K562 (cell line): Measurements from ENCODE around the gene NXN. TPM values are rescaled to one million over a fixed set of nuclear protein-coding genes. Genes with fewer than 3 reads are reported as not detected.

Experiments
- ATAC-seq: fragments of 200-7000 bp; cut with Tn5 transposase; 3 replicates; pipeline ENCODE4 v1.9.1; 2020; ENCODE audit warnings: moderate library complexity
- BruUV-seq: library from RNA; stranded (reverse); fragments of 400-500 nt; replicated peaks from 2 replicates; lab custom pipeline; 2021; lab: Mats Ljungman, UMichigan
- CTCF ChIA-PET: fragments of 300-600 bp; formaldehyde crosslinking; extraction: SDS; loops from one replicate; lab custom pipeline; 2021; ENCODE audit warnings: low intra/inter-chr PET ratio; lab: Yijun Ruan, JAX
- POLR2A ChIA-PET: fragments of 300-600, 350-650 bp; sonication (Branson Sonifier 250); formaldehyde crosslinking; extraction: SDS; loops from one replicate; lab custom pipeline; 2021; ENCODE audit warnings: antibody characterized with exemption, inconsistent platforms; lab: Yijun Ruan, JAX
- DNase-seq, 4 experiments: peaks; one replicate each; pipeline versions ENCODE4 v3.0.0 to v3.0.0-alpha.2; 2011 to 2018; ENCODE audit warnings: low spot score in 3 of 4, mixed read lengths in 3 of 4; ENCODE audit errors: extremely low read depth in 1 of 4
- FAIRE-seq: peaks from 2 replicates; lab custom pipeline; 2011; peaks lifted over from hg19 to GRCh38; lab: Jason Lieb, UNC
- H2AFZ ChIP-seq: 2 replicates; pipeline ENCODE4 v1.6.0; 2011; ENCODE audit warnings: low read depth, low read length, control low read depth, inconsistent platforms
- H3K27ac ChIP-seq: fragments of 200-600 bp; 3 replicates; pipeline ENCODE4 v1.8.0; 2011; ENCODE audit warnings: low read depth, mild to moderate bottlenecking, control low read depth, inconsistent platforms, low read length, moderate library complexity, mixed read lengths; ENCODE audit errors: extremely low read depth
- H3K27me3 ChIP-seq, 2 experiments: fragments of 300-600 bp in 1 of 2; 2 replicates in 1 of 2; 3 replicates in 1 of 2; pipeline versions ENCODE4 v1.6.0 to v1.8.0; 2011; ENCODE audit warnings: inconsistent platforms in 2 of 2, low read length in 2 of 2, mild to moderate bottlenecking in 1 of 2, mixed read lengths in 1 of 2, moderate library complexity in 1 of 2; ENCODE audit not compliant: control insufficient read depth in 2 of 2, insufficient read depth in 2 of 2
- H3K36me3 ChIP-seq: fragments of 300-600 bp; 3 replicates; pipeline ENCODE4 v1.8.0; 2011; ENCODE audit warnings: mild to moderate bottlenecking, low read length, inconsistent platforms; ENCODE audit not compliant: control insufficient read depth, insufficient read depth
- H3K4me1 ChIP-seq, 2 experiments: fragments of 200-600 bp in 1 of 2; replicated peaks in 1 of 2; 2 replicates in 1 of 2; 3 replicates in 1 of 2; pipeline versions ENCODE4 v1.5.1 to v1.8.0; 2011; ENCODE audit warnings: inconsistent platforms in 2 of 2, low read length in 2 of 2, mild to moderate bottlenecking in 1 of 2, mixed read lengths in 1 of 2, moderate library complexity in 1 of 2; ENCODE audit not compliant: control insufficient read depth in 2 of 2, insufficient read depth in 2 of 2
- H3K4me2 ChIP-seq: 2 replicates; pipeline ENCODE4 v1.6.1; 2011; ENCODE audit warnings: low read length, control low read depth, inconsistent platforms, mixed read lengths; ENCODE audit not compliant: insufficient read depth
- H3K4me3 ChIP-seq: fragments of 200-600 bp; sonication (generic), shearing (Covaris generic); 2 replicates; pipeline ENCODE4 v1.5.1; 2016; ENCODE audit warnings: control low read depth, inconsistent platforms
- H3K79me2 ChIP-seq: fragments of 200-600 bp; 3 replicates; pipeline ENCODE4 v1.8.0; 2011; ENCODE audit warnings: low read length, inconsistent platforms; ENCODE audit not compliant: control insufficient read depth, insufficient read depth
- H3K9ac ChIP-seq, 2 experiments: 2 replicates each; pipeline versions ENCODE4 v1.6.0 to v1.6.1; 2011; ENCODE audit warnings: low read depth in 2 of 2, low read length in 2 of 2, control low read depth in 1 of 2, inconsistent platforms in 1 of 2, mild to moderate bottlenecking in 1 of 2, mixed read lengths in 1 of 2; ENCODE audit not compliant: insufficient read depth in 1 of 2
- H3K9me1 ChIP-seq: one replicate; pipeline ENCODE4 v1.6.0; 2011; ENCODE audit warnings: inconsistent platforms, mild to moderate bottlenecking, low read length, moderate library complexity; ENCODE audit not compliant: control insufficient read depth, insufficient read depth
- H3K9me3 ChIP-seq: replicated peaks from 2 replicates; pipeline ENCODE4 v1.5.1; 2011; ENCODE audit warnings: low read depth, low read length, inconsistent platforms; ENCODE audit not compliant: control insufficient read depth, insufficient read depth
- H4K20me1 ChIP-seq: replicated peaks from 2 replicates; pipeline ENCODE4 v1.6.1; 2011; ENCODE audit warnings: low read length, inconsistent platforms, mixed read lengths; ENCODE audit not compliant: control insufficient read depth, insufficient read depth
- CEBPB ChIP-seq: fragments of 450-650 bp; IDR thresholded peaks from 2 replicates; pipeline ENCODE4 v1.6.1; 2016; ENCODE audit warnings: missing genetic modification characterization, missing compliant biosample characterization
- EP300 ChIP-seq: IDR thresholded peaks from 2 replicates; pipeline ENCODE4 v1.6.1; 2012; ENCODE audit warnings: low read length, improper control_type of control experiment
- MEF2A ChIP-seq: IDR thresholded peaks from 2 replicates; pipeline ENCODE4 v1.6.1; 2011; ENCODE audit warnings: low read depth, mild to moderate bottlenecking, low read length, moderate library complexity; ENCODE audit not compliant: control insufficient read depth
- MEF2D ChIP-seq: conservative IDR thresholded peaks from 2 replicates; pipeline ENCODE4 v1.6.1; 2016; ENCODE audit warnings: low read depth, missing genetic modification characterization, missing compliant biosample characterization
- TCF3 ChIP-seq: sonication (generic); formaldehyde crosslinking; IDR thresholded peaks from 2 replicates; pipeline ENCODE4 v1.4.0; 2020; ENCODE audit warnings: mild to moderate bottlenecking, missing genetic modification reagents
- TFAP4 ChIP-seq: sonication (generic); formaldehyde crosslinking; IDR thresholded peaks from 2 replicates; pipeline ENCODE4 v1.8.0; 2022; ENCODE audit warnings: missing genetic modification reagents, mild to moderate bottlenecking, moderate library complexity, borderline replicate concordance
- ZBTB1 ChIP-seq: sonication (generic); formaldehyde crosslinking; IDR thresholded peaks from 2 replicates; pipeline ENCODE4 v1.8.1; 2023; ENCODE audit warnings: missing genetic modification reagents, low read depth, mild to moderate bottlenecking, borderline replicate concordance
- ZNF584 ChIP-seq: fragments of 200-800 bp; sonication (Bioruptor generic); IDR thresholded peaks from 2 replicates; pipeline ENCODE4 v1.6.1; 2016; ENCODE audit warnings: low read depth, mild to moderate bottlenecking, missing genetic modification characterization, missing compliant biosample characterization
- WGBS: fragments of 100-300 bp; shearing (Covaris generic); methylation state at CpG from one replicate; pipeline ENCODE4 v1.1.6; 2016; ENCODE audit warnings: low coverage, mixed read lengths; ENCODE audit not compliant: insufficient coverage; ENCODE audit errors: missing lambda C conversion rate; 5-methylcytosine and 5-hydroxymethylcytosine counted together
- in situ Hi-C: fragments of 300-500 bp; cut with MboI; formaldehyde crosslinking; loops from 4 replicates; pipeline ENCODE4 v1.15.0; 2018; ENCODE audit warnings: inconsistent platforms, mixed read lengths
- intact Hi-C: fragments of 100-400 bp; cut with micrococcal nuclease; formaldehyde crosslinking; loops from 2 replicates; pipeline ENCODE4 v1.14.2; 2022
- polyA plus RNA-seq, 8 experiments: library from polyadenylated mRNA; depleted of rRNA in 4 of 8; stranded (reverse) in 5 of 8; unstranded in 3 of 8; fragments of >200 nt; fragmentation: Nextera tagmentation in 2 of 8; fragmentation: Illumina TruSeq in 1 of 8; extraction: Ambion mirVana in 2 of 8; extraction: Trizol in 1 of 8; gene quantifications; 2 replicates each; pipeline versions ENCODE4 v1.2.1 to v1.2.3, GENCODE V29; 2011 to 2014; ENCODE audit warnings: inconsistent platforms in 1 of 8, missing spikeins in 1 of 8
- total RNA-seq, 7 experiments: library from RNA; depleted of rRNA in 6 of 7; stranded (reverse); fragments of >200 nt in 6 of 7; fragmentation: Illumina TruSeq in 2 of 7; extraction: Trizol in 2 of 7; gene quantifications; 2 replicates each; pipeline versions ENCODE4 v1.2.1 to v1.2.3, GENCODE V29; 2011 to 2021; ENCODE audit warnings: low replicate concordance in 1 of 7

The NXN gene
- total and polyA plus RNA-seq, 9 of the 15 experiments (the other 6 are each of a cell fraction or from before 2014, with no cell fraction given), result 0.08 to 0.39 (median 0.29) TPM; not detected in 5

DNA sequence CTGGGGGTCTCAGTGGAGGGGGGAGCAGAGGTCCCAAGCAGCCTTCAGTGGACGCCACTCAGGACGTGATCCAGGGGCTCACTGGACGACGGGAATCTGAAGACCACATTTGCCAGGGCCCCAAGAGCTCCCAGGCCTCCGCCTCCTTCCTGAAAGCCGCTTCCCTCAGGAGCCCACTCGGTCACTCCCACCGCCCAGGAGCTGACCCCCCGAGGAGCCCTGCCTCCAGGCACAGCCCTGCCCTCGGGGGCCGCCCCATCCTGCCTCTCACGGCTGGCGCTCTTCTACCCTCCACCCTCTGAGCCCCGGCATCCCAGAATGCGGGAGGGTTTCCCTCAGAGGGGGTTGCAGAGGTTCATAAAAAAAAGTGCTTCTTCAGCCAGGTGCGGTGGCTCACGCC lies 41.6 kb upstream of the NXN start:
- no peak overlapping the region for H3K9ac ChIP-seq
- CTCF ChIA-PET, result no interaction called here
- no peak overlapping the region for H2AFZ ChIP-seq
- H3K4me1 ChIP-seq, result peaks cover 0 to 21% of the 10 kb centered on the region in 2 experiments; a peak in 2 of 5 replicates
- no peaks in the 10 kb centered on the region for H3K79me2 ChIP-seq
- H3K9me3 ChIP-seq, result no peaks in the 10 kb centered on the region
- H3K4me2 ChIP-seq, result no peak overlapping the region
- no peak overlapping the region for H3K4me3 ChIP-seq
- DNase-seq, result no peak
- H3K27ac ChIP-seq, result no peak overlapping the region
- no TSS peak for BruUV-seq
- H3K27me3 ChIP-seq, result peaks cover 17 to 76% of the 10 kb centered on the region in 2 experiments; a peak in 4 of 5 replicates
- TF ChIP-seq ZNF584 (no peak), TFAP4 (CRISPR knock-in tag) (no peak), EP300 (no peak), CEBPB (tag) (no peak)
- TF ChIP-seq, all 486 proteins: peak for 0
- intact Hi-C loops, result no loop called here
- in situ Hi-C loops, result no loop called here
- ATAC-seq, result no peak
- WGBS, result 11% methylated on average over 10 of the region's 17 CpGs
- no peaks in the 10 kb centered on the region for H3K9me1 ChIP-seq
- no peak for FAIRE-seq
- POLR2A ChIA-PET, result interaction anchor here (0.6 to 1.3 kb wide), 2 partner anchors 11 to 16 kb away, joined by 3 to 5 read pairs; no protein-coding TSS in a partner anchor
- H4K20me1 ChIP-seq, result no peaks in the 10 kb centered on the region; the same call in 1 of the 2 replicates
- no peaks in the 10 kb centered on the region for H3K36me3 ChIP-seq

- Histone ChIP-seq H3K4me1 (peaks cover 0 to 21% of the 10 kb centered on the region in 2 experiments; a peak in 2 of 5 replicates), H3K36me3 (no peaks in the 10 kb centered on the region), H3K9me3 (no peaks in the 10 kb centered on the region), H3K27me3 (peaks cover 11 to 64% of the 10 kb centered on the region in 2 experiments; a peak in 3 of 5 replicates), H3K9me1 (no peaks in the 10 kb centered on the region), H3K79me2 (no peaks in the 10 kb centered on the region), H3K4me2 (no peak overlapping the region), H4K20me1 (no peaks in the 10 kb centered on the region; the same call in 1 of the 2 replicates), H3K4me3 (no peak overlapping the region), H3K9ac (no peak overlapping the region), H2AFZ (no peak overlapping the region), H3K27ac (no peak overlapping the region)
- intact Hi-C loops, result no loop called here
- in situ Hi-C loops, result no loop called here
- peak in 1 of 4 experiments; percentile 11 for DNase-seq
- BruUV-seq, result no TSS peak
- WGBS, result 0% methylated on average over 2 of the region's 10 CpGs
- no peak for ATAC-seq
- TF ChIP-seq TCF3 (CRISPR knock-in tag) (peak; percentile 53), MEF2A (peak; percentile 56; the same call in 1 of the 2 replicates), MEF2D (tag) (peak; percentile 72; the same call in 1 of the 2 replicates), ZBTB1 (CRISPR knock-in tag) (no peak)
- no peak for FAIRE-seq
- ChIA-PET POLR2A (no interaction called here), CTCF (no interaction called here)
These were observed 39.9 kb upstream of the NXN start for GRCh38 chr17:1019451-1019850.
